Activated naive CD8-positive, alpha-beta T cell treated with anti-CD3 and anti-CD28 coated beads, Interleukin-2, amount 50 U/mL, for 24 hours (primary cell): ENCODE results near the gene MRFAP1.
"Not testable (repeated sequence)": the region's sequence is repeated elsewhere in the genome, so short reads cannot be mapped to it uniquely, and the experiment has no call there.

Source experiments
- ATAC-seq: fragments of 150-1000 bp; cut with Tn5 transposase; one replicate; pipeline ENCODE4 v1.10.0; 2021
- DNase-seq: peaks from one replicate; pipeline ENCODE4 v3.0.0; 2021
- H3K27ac Mint-ChIP-seq: one replicate; pipeline ENCODE4 v1.8.0; 2021; ENCODE audit warnings: mild to moderate bottlenecking, mixed read lengths
- H3K27me3 Mint-ChIP-seq: one replicate; pipeline ENCODE4 v1.8.0; 2021; ENCODE audit warnings: mixed read lengths
- H3K36me3 Mint-ChIP-seq: one replicate; pipeline ENCODE4 v1.8.0; 2021; ENCODE audit warnings: low read depth, mixed read lengths
- H3K4me1 Mint-ChIP-seq: one replicate; pipeline ENCODE4 v1.8.0; 2021; ENCODE audit warnings: mixed read lengths
- H3K4me3 Mint-ChIP-seq: one replicate; pipeline ENCODE4 v1.8.0; 2021; ENCODE audit warnings: mild to moderate bottlenecking, moderate library complexity, mixed read lengths
- H3K9me3 Mint-ChIP-seq: one replicate; pipeline ENCODE4 v1.8.0; 2021; ENCODE audit warnings: mixed read lengths

MRFAP1 gene

GRCh38 chr4:6618386-6619115 lies 21.9 kb upstream of the MRFAP1 start:
- no peaks in the 10 kb centered on the region for H3K4me1 Mint-ChIP-seq
- H3K27ac Mint-ChIP-seq: no peak overlapping the region
- ATAC-seq (no peak), DNase-seq (no peak)
- H3K27me3 Mint-ChIP-seq: no peaks in the 10 kb centered on the region
- H3K9me3 Mint-ChIP-seq: no peaks in the 10 kb centered on the region
- peaks cover 26% of the 10 kb centered on the region for H3K36me3 Mint-ChIP-seq
- H3K4me3 Mint-ChIP-seq: no peak overlapping the region

- no peak overlapping the region for H3K27ac Mint-ChIP-seq
- no peaks in the 10 kb centered on the region for H3K4me1 Mint-ChIP-seq
- peaks cover 26% of the 10 kb centered on the region for H3K36me3 Mint-ChIP-seq
- H3K4me3 Mint-ChIP-seq: no peak overlapping the region
- no peak for DNase-seq
- ATAC-seq: no peak
- no peaks in the 10 kb centered on the region for H3K27me3 Mint-ChIP-seq
- no peaks in the 10 kb centered on the region for H3K9me3 Mint-ChIP-seq
These were observed 21.4 kb upstream of the MRFAP1 start for GRCh38 chr4:6619116-6619465.

GRCh38 chr4:6619466-6620255 lies 20.8 kb upstream of the MRFAP1 start:
- Mint-ChIP-seq H3K4me3 (no peak overlapping the region), H3K27me3 (no peaks in the 10 kb centered on the region), H3K36me3 (peaks cover 26% of the 10 kb centered on the region), H3K9me3 (no peaks in the 10 kb centered on the region), H3K27ac (no peak overlapping the region), H3K4me1 (no peaks in the 10 kb centered on the region)
- ATAC-seq (peak; percentile 33), DNase-seq (no peak)

- Mint-ChIP-seq H3K27ac (no peak overlapping the region), H3K4me1 (no peaks in the 10 kb centered on the region), H3K36me3 (peaks cover 26% of the 10 kb centered on the region), H3K4me3 (no peak overlapping the region), H3K9me3 (no peaks in the 10 kb centered on the region), H3K27me3 (no peaks in the 10 kb centered on the region)
- DNase-seq: no peak
- ATAC-seq: no peak
These were observed 20.2 kb upstream of the MRFAP1 start for GRCh38 chr4:6620296-6620695.

- no peak overlapping the region for H3K4me3 Mint-ChIP-seq
- H3K27me3 Mint-ChIP-seq: no peaks in the 10 kb centered on the region
- no peaks in the 10 kb centered on the region for H3K4me1 Mint-ChIP-seq
- DNase-seq (no peak), ATAC-seq (no peak)
- no peaks in the 10 kb centered on the region for H3K9me3 Mint-ChIP-seq
- H3K27ac Mint-ChIP-seq: no peak overlapping the region
- peaks cover 24% of the 10 kb centered on the region for H3K36me3 Mint-ChIP-seq
These were observed 19.5 kb upstream of the MRFAP1 start for GRCh38 chr4:6620891-6621555.

- peaks cover 19% of the 10 kb centered on the region for H3K36me3 Mint-ChIP-seq
- H3K4me3 Mint-ChIP-seq: no peak overlapping the region
- no peaks in the 10 kb centered on the region for H3K4me1 Mint-ChIP-seq
- no peak for ATAC-seq
- H3K27ac Mint-ChIP-seq: no peak overlapping the region
- no peaks in the 10 kb centered on the region for H3K9me3 Mint-ChIP-seq
- no peaks in the 10 kb centered on the region for H3K27me3 Mint-ChIP-seq
- DNase-seq: no peak
These were observed 18.9 kb upstream of the MRFAP1 start for GRCh38 chr4:6621556-6621927.

- Mint-ChIP-seq H3K9me3 (no peaks in the 10 kb centered on the region), H3K4me1 (no peaks in the 10 kb centered on the region), H3K27ac (no peak overlapping the region), H3K4me3 (no peak overlapping the region), H3K27me3 (no peaks in the 10 kb centered on the region), H3K36me3 (peaks cover 11% of the 10 kb centered on the region)
- ATAC-seq: no peak
- no peak for DNase-seq
These were observed 17.7 kb upstream of the MRFAP1 start for GRCh38 chr4:6622744-6623143.

GRCh38 chr4:6625256-6625655 lies 15.2 kb upstream of the MRFAP1 start:
- Mint-ChIP-seq H3K27ac (no peak overlapping the region), H3K9me3 (no peaks in the 10 kb centered on the region), H3K27me3 (no peaks in the 10 kb centered on the region)

GRCh38 chr4:6626066-6626465 lies 14.4 kb upstream of the MRFAP1 start:
- ATAC-seq (no peak), DNase-seq (no peak)
- no peaks in the 10 kb centered on the region for H3K4me1 Mint-ChIP-seq
- no peaks in the 10 kb centered on the region for H3K27me3 Mint-ChIP-seq
- H3K4me3 Mint-ChIP-seq: no peak overlapping the region
- no peak overlapping the region for H3K27ac Mint-ChIP-seq
- H3K9me3 Mint-ChIP-seq: no peaks in the 10 kb centered on the region
- peaks cover 4% of the 10 kb centered on the region for H3K36me3 Mint-ChIP-seq

More at GRCh38 chr4:6625256-6625655, 15.2 kb upstream of the MRFAP1 start:
- Mint-ChIP-seq H3K4me3 (no peak overlapping the region), H3K4me1 (no peaks in the 10 kb centered on the region), H3K36me3 (peaks cover 4% of the 10 kb centered on the region)
- no peak for ATAC-seq
- DNase-seq: no peak

GRCh38 chr4:6627832-6628231 lies 12.7 kb upstream of the MRFAP1 start:
- ATAC-seq (no peak), DNase-seq (no peak)
- Mint-ChIP-seq H3K4me1 (no peaks in the 10 kb centered on the region), H3K36me3 (no peaks in the 10 kb centered on the region), H3K27ac (no peak overlapping the region), H3K27me3 (no peaks in the 10 kb centered on the region), H3K4me3 (no peak overlapping the region), H3K9me3 (no peaks in the 10 kb centered on the region)

GRCh38 chr4:6628484-6628883 lies 12.0 kb upstream of the MRFAP1 start:
- DNase-seq, H3K4me1 Mint-ChIP-seq, H3K27ac Mint-ChIP-seq, H3K27me3 Mint-ChIP-seq, H3K36me3 Mint-ChIP-seq, H3K4me3 Mint-ChIP-seq, H3K9me3 Mint-ChIP-seq, ATAC-seq: not testable (repeated sequence)

GRCh38 chr4:6632125-6632524 lies 8.4 kb upstream of the MRFAP1 start:
- H3K4me1 Mint-ChIP-seq: peaks cover 2% of the 10 kb centered on the region
- H3K27ac Mint-ChIP-seq: no peak overlapping the region
- ATAC-seq (no peak), DNase-seq (no peak)
- no peaks in the 10 kb centered on the region for H3K9me3 Mint-ChIP-seq
- H3K36me3 Mint-ChIP-seq: no peaks in the 10 kb centered on the region
- no peaks in the 10 kb centered on the region for H3K27me3 Mint-ChIP-seq
- H3K4me3 Mint-ChIP-seq: no peak overlapping the region

- Mint-ChIP-seq H3K4me3 (no peak overlapping the region), H3K4me1 (peaks cover 2% of the 10 kb centered on the region), H3K9me3 (no peaks in the 10 kb centered on the region), H3K36me3 (no peaks in the 10 kb centered on the region), H3K27me3 (no peaks in the 10 kb centered on the region), H3K27ac (no peak overlapping the region)
- ATAC-seq: no peak
- DNase-seq: no peak
These were observed 7.2 kb upstream of the MRFAP1 start for GRCh38 chr4:6633091-6633906.

- Mint-ChIP-seq H3K4me1 (peaks cover 7% of the 10 kb centered on the region), H3K36me3 (no peaks in the 10 kb centered on the region), H3K27ac (no peak overlapping the region), H3K27me3 (no peaks in the 10 kb centered on the region), H3K4me3 (no peak overlapping the region), H3K9me3 (no peaks in the 10 kb centered on the region)
- no peak for ATAC-seq
- DNase-seq: no peak
These were observed 5.7 kb upstream of the MRFAP1 start for GRCh38 chr4:6634746-6635145.
